ENCODE data around the gene NXPE4.
"Not testable (repeated sequence)": the region's sequence is repeated elsewhere in the genome, so short reads cannot be mapped to it uniquely, and the experiment has no call there.

The NXPE4 gene

DNA sequence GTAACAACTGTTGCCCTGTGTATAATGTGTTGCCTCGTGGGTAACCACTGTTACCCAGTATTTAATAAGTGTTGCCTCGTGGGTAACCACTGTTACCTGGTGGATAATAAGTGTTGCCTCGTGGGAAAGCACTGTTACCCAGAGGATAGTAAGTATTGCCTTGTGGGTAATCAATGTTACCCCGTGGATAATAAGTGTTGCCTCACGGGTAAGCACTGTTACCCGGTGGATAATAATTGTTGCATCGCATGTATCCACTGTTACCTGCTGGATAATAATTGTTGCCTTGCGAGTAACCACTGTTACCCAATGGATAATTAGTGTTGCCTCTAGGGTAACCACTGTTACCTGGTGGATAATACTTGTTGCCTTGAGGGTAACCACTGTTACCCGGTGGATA lies 17.1 kb upstream of the NXPE4 start:
- Histone ChIP-seq H3K4me1 (ENCODE audit: insufficient read depth, low read length, severe bottlenecking) (no peaks in the 10 kb centered on the region), H3K9me2 (ENCODE audit: low read depth, low read length) (no peaks in the 10 kb centered on the region), H3K9me3 (ENCODE audit: low read length) (no peaks in the 10 kb centered on the region), H3K36me3 (ENCODE audit: insufficient read depth, low read length) (no peaks in the 10 kb centered on the region), H3K4me3 (ENCODE audit: low read depth, low read length, poor library complexity, severe bottlenecking) (no peak overlapping the region), H3K4me2 (ENCODE audit: low read length) (no peak overlapping the region), H3K27me3 (ENCODE audit: insufficient read depth, low read length) (no peaks in the 10 kb centered on the region), H4K20me1 (ENCODE audit: insufficient read depth, low read length) (no peaks in the 10 kb centered on the region), H3K9ac (ENCODE audit: low read length) (no peak overlapping the region), H3K79me2 (ENCODE audit: insufficient read depth, low read length) (no peaks in the 10 kb centered on the region), H2AFZ (ENCODE audit: low read length) (no peak overlapping the region), H3F3A (ENCODE audit: insufficient read depth, low read length) (no peaks in the 10 kb centered on the region), H3K27ac (ENCODE audit: low read depth, low read length, poor library complexity, severe bottlenecking) (no peak overlapping the region)
- no peak for TF ChIP-seq EZH2 (IDR thresholded peaks at IDR 0.05; ENCODE audit: borderline replicate concordance, low read length)
- TF ChIP-seq, protein P1, sequence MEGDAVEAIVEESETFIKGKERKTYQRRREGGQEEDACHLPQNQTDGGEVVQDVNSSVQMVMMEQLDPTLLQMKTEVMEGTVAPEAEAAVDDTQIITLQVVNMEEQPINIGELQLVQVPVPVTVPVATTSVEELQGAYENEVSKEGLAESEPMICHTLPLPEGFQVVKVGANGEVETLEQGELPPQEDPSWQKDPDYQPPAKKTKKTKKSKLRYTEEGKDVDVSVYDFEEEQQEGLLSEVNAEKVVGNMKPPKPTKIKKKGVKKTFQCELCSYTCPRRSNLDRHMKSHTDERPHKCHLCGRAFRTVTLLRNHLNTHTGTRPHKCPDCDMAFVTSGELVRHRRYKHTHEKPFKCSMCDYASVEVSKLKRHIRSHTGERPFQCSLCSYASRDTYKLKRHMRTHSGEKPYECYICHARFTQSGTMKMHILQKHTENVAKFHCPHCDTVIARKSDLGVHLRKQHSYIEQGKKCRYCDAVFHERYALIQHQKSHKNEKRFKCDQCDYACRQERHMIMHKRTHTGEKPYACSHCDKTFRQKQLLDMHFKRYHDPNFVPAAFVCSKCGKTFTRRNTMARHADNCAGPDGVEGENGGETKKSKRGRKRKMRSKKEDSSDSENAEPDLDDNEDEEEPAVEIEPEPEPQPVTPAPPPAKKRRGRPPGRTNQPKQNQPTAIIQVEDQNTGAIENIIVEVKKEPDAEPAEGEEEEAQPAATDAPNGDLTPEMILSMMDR (IDR thresholded peaks at IDR 0.05; ENCODE audit: low read length), result no peak

DNA sequence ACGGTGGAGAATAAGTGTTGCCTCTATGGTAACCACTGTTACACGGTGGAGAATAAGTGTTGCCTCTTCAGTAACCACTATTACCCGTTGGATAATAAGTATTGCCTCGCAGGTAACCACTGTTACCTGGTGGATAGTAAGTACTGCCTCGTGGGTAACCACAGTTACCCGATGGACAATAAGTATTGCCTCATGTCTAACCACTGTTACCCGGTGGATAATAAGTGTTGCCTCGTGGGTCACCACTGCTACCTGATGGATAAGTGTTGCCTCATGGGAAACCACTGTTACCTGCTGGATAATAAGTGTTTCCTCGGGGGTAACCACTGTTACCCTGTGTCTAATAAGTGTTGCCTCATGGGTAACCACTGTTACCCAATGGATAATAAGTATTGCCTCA lies 16.6 kb upstream of the NXPE4 start:
- H3F3A ChIP-seq (ENCODE audit: insufficient read depth, low read length); H3K79me2 ChIP-seq (ENCODE audit: insufficient read depth, low read length); H3K9me2 ChIP-seq (ENCODE audit: low read depth, low read length); H3K36me3 ChIP-seq (ENCODE audit: insufficient read depth, low read length); H3K4me1 ChIP-seq (ENCODE audit: insufficient read depth, low read length, severe bottlenecking); H3K4me2 ChIP-seq (ENCODE audit: low read length); H3K9me3 ChIP-seq (ENCODE audit: low read length); H2AFZ ChIP-seq (ENCODE audit: low read length); H3K9ac ChIP-seq (ENCODE audit: low read length); H3K27ac ChIP-seq (ENCODE audit: low read depth, low read length, poor library complexity, severe bottlenecking); H3K4me3 ChIP-seq (ENCODE audit: low read depth, low read length, poor library complexity, severe bottlenecking); H4K20me1 ChIP-seq (ENCODE audit: insufficient read depth, low read length); H3K27me3 ChIP-seq (ENCODE audit: insufficient read depth, low read length): not testable (repeated sequence)

DNA sequence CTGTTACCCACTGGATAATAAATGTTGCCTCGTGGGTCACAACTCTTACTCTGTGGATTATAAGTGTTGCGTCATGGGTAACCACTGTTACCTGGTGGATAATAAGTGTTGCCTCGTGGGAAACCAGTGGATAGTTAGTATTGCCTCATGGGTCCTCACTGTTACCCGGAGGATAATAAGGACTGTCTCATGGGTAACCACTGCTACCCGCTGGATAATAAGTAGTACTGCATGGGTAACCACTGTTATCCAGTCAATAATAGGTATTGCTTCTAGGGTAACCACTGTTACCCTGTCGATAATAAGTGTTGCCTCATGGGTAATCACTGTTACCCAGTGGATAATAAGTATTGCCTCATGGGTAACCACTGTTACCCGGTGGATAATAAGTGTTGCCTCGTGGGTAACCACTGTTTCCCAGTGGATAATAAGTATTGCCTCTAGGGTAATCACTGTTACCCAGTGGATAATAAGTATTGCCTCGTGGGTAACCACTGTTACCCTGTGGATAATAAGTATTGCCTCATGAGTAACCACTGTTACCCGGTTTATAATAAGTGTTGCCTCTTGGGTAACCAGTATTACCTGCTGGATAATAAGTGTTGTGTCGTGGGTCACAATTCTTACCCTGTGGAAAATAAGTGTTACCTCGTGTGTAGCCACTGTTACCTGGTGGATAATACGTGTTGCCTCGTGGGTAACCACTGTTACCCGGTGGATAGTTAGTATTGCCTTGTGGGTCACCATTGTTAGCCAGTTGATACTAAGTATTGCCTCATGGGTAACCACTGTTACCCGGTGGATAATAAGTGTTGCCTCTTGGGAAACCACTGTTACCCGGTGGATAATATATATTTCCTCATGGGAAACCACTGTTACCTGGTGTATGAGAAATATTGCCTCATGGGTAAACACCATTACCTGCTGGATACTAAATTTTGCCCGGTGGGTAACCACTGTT lies 15.7 kb upstream of the NXPE4 start:
- H3K4me2 ChIP-seq (ENCODE audit: low read length), result no peak overlapping the region
- no peaks in the 10 kb centered on the region for H3K79me2 ChIP-seq (ENCODE audit: insufficient read depth, low read length)
- H2AFZ ChIP-seq (ENCODE audit: low read length), result no peak overlapping the region
- H3K9me3 ChIP-seq (ENCODE audit: low read length), result no peaks in the 10 kb centered on the region
- no peaks in the 10 kb centered on the region for H3K27me3 ChIP-seq (ENCODE audit: insufficient read depth, low read length)
- no peak overlapping the region for H3K4me3 ChIP-seq (ENCODE audit: low read depth, low read length, poor library complexity, severe bottlenecking)
- TF ChIP-seq, protein P1 (IDR thresholded peaks at IDR 0.05; ENCODE audit: low read length), result no peak
- TF ChIP-seq EZH2 (IDR thresholded peaks at IDR 0.05; ENCODE audit: borderline replicate concordance, low read length), result no peak
- H3K9me2 ChIP-seq (ENCODE audit: low read depth, low read length), result no peaks in the 10 kb centered on the region
- H4K20me1 ChIP-seq (ENCODE audit: insufficient read depth, low read length), result no peaks in the 10 kb centered on the region
- H3F3A ChIP-seq (ENCODE audit: insufficient read depth, low read length), result no peaks in the 10 kb centered on the region
- H3K36me3 ChIP-seq (ENCODE audit: insufficient read depth, low read length), result no peaks in the 10 kb centered on the region
- no peak overlapping the region for H3K27ac ChIP-seq (ENCODE audit: low read depth, low read length, poor library complexity, severe bottlenecking)
- no peak overlapping the region for H3K9ac ChIP-seq (ENCODE audit: low read length)
- H3K4me1 ChIP-seq (ENCODE audit: insufficient read depth, low read length, severe bottlenecking), result no peaks in the 10 kb centered on the region

DNA sequence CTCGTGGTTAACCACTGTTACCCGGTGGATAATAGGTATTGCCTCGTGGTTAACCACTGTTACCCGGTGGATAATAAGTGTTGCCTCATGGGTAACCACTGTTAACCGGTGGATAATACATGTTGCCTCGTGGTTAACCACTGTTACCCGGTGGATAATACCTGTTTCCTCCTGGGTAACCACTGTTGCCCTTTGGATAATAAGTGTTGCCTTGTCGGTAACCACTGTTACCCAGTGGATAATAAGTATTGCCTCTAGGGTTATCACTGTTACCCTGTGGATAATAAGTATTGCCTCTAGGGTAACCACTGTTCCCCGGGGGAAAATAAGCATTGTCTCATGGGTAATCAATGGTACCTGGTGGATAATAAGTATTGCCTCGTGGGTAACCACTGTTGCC lies 15.0 kb upstream of the NXPE4 start:
- Histone ChIP-seq H2AFZ (ENCODE audit: low read length) (no peak overlapping the region), H3K4me2 (ENCODE audit: low read length) (no peak overlapping the region), H3K27me3 (ENCODE audit: insufficient read depth, low read length) (no peaks in the 10 kb centered on the region), H3K79me2 (ENCODE audit: insufficient read depth, low read length) (no peaks in the 10 kb centered on the region), H3K4me1 (ENCODE audit: insufficient read depth, low read length, severe bottlenecking) (no peaks in the 10 kb centered on the region), H3K9me3 (ENCODE audit: low read length) (no peaks in the 10 kb centered on the region), H3K9ac (ENCODE audit: low read length) (no peak overlapping the region), H3K36me3 (ENCODE audit: insufficient read depth, low read length) (no peaks in the 10 kb centered on the region), H3K9me2 (ENCODE audit: low read depth, low read length) (no peaks in the 10 kb centered on the region), H3K4me3 (ENCODE audit: low read depth, low read length, poor library complexity, severe bottlenecking) (no peak overlapping the region), H4K20me1 (ENCODE audit: insufficient read depth, low read length) (no peaks in the 10 kb centered on the region), H3F3A (ENCODE audit: insufficient read depth, low read length) (no peaks in the 10 kb centered on the region), H3K27ac (ENCODE audit: low read depth, low read length, poor library complexity, severe bottlenecking) (no peak overlapping the region)
- TF ChIP-seq, protein P1 (IDR thresholded peaks at IDR 0.05; ENCODE audit: low read length), result no peak
- TF ChIP-seq EZH2 (IDR thresholded peaks at IDR 0.05; ENCODE audit: borderline replicate concordance, low read length), result no peak

Measured in OCI-LY1 (cell line).